T-helper 1 cell treated with Interleukin-12 subunit alpha and Interleukin-12 subunit beta and Interleukin-4 antibody, amounts not matched to agents 30 μg/mL and 1 μg/mL, for 36 hours (primary cell): ENCODE measurements around the gene DCST2.

Source experiments
- H3K27ac Mint-ChIP-seq: one replicate; pipeline ENCODE4 v1.8.0; 2021; ENCODE audit warnings: mild to moderate bottlenecking, mixed read lengths
- H3K27me3 Mint-ChIP-seq: one replicate; pipeline ENCODE4 v1.8.0; 2021; ENCODE audit warnings: low read depth, mixed read lengths
- H3K36me3 Mint-ChIP-seq: one replicate; pipeline ENCODE4 v1.8.0; 2021; ENCODE audit warnings: low read depth, mixed read lengths
- H3K4me1 Mint-ChIP-seq: one replicate; pipeline ENCODE4 v1.8.0; 2021; ENCODE audit warnings: low read depth, mixed read lengths
- H3K4me3 Mint-ChIP-seq: one replicate; pipeline ENCODE4 v1.8.0; 2021; ENCODE audit warnings: mild to moderate bottlenecking, moderate library complexity, mixed read lengths
- H3K9me3 Mint-ChIP-seq: one replicate; pipeline ENCODE4 v1.8.0; 2021; ENCODE audit warnings: mixed read lengths

Gene DCST2

GRCh38 chr1:155033524-155033923 lies at the start of gene DCST2, which contains the start of gene DCST1:
Gene DCST2, minus strand, starts transcription at chr1:155033781. Its CDS starts 80 bp downstream, at chr1:155033701.
Gene DCST1, plus strand, starts transcription at chr1:155033824. Its CDS starts 213 bp downstream, at chr1:155034037.
- Mint-ChIP-seq H3K27ac (no peak within 1 kb of the TSS), H3K4me3 (no peak within 1 kb of the TSS), H3K36me3 (no peaks in the 10 kb centered on the region)

DNA sequence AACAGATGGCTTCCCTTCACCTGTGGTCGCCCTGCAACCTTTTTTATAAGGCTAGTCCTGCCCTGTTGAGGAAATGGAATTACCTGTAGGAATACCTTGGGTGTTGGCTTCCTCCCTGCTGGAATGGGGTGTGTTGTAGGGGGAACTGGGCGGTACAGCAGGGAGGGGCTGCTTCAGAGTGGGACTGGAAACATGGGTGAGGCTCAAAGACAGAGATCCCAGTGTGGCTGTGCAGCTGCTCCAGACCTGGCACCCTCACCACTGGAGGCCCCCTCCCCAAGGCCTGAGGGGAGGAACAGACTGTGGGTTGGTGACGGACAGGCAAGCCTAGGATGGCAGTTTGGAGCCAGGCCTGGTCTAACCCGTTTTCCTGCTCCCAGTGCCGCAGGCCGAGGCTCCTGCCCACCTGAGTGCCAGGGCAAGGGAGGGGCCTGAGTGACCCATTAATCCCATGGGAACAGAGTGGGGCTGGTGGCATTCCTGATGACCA lies 49.5 kb upstream of the DCST2 start:
- peaks cover 41% of the 10 kb centered on the region for H3K27me3 Mint-ChIP-seq
- H3K4me1 Mint-ChIP-seq = peaks cover 38% of the 10 kb centered on the region
- H3K27ac Mint-ChIP-seq = no peak overlapping the region
- no peaks in the 10 kb centered on the region for H3K9me3 Mint-ChIP-seq
- H3K36me3 Mint-ChIP-seq = peaks cover 5% of the 10 kb centered on the region
- H3K4me3 Mint-ChIP-seq = no peak overlapping the region

More at GRCh38 chr1:155033524-155033923, at the start of gene DCST2, which contains the start of gene DCST1:
- H3K4me1 Mint-ChIP-seq = no peaks in the 10 kb centered on the region
- no peaks in the 10 kb centered on the region for H3K9me3 Mint-ChIP-seq
- peaks cover 17% of the 10 kb centered on the region for H3K27me3 Mint-ChIP-seq

- no peaks in the 10 kb centered on the region for H3K9me3 Mint-ChIP-seq
- H3K27ac Mint-ChIP-seq = no peak overlapping the region
- H3K27me3 Mint-ChIP-seq = peaks cover 47% of the 10 kb centered on the region
- peaks cover 5% of the 10 kb centered on the region for H3K36me3 Mint-ChIP-seq
- peaks cover 42% of the 10 kb centered on the region for H3K4me1 Mint-ChIP-seq
- H3K4me3 Mint-ChIP-seq = peak overlapping the region; percentile 56
These were observed 48.9 kb upstream of the DCST2 start for GRCh38 chr1:155082301-155083051.

DNA sequence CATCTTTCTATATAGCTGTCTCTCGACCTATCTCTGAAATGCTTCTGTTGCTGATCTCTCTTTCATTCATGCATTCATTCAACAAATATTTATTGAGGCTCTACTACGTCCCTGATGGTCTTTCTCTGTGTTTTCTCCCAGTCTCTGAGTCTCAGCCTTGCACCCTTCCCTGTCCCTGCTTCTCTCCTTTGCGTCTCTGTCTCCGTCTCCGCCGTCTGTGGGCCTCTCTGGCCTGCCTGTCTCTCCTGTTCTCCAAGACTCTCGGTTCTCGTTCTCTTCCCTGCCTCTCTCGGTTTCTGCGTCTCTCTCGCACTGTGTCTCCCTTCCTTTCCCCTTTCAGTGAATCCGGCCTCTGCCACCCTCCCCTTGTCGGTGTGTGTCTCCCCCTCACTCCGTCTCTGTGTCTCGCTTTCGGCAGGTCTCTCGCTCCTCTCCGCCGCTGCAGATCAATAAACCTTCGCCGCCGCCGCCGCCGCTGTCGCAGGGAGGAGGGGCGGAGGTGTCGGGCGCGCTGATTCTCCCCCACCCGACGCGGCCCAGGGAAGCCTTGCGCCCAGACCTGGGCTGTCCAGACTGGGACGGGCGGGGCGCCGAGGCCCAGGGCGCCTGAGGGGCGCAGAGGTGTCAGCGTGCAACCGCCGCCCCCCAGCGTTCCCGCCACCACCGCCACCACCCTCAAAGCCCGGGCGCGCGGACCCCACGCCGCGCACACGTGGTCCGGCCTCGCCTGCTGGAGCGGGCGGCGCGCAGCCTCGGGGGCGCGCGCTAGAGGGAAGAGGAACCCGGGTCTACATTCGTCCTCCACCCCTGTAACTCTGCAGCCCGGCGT lies 48.1 kb upstream of the DCST2 start:
- peak overlapping the region; percentile 73 for H3K4me3 Mint-ChIP-seq
- peak overlapping the region; percentile 71 for H3K27ac Mint-ChIP-seq
- peaks cover 5% of the 10 kb centered on the region for H3K36me3 Mint-ChIP-seq
- H3K27me3 Mint-ChIP-seq = peaks cover 48% of the 10 kb centered on the region
- H3K9me3 Mint-ChIP-seq = no peaks in the 10 kb centered on the region
- H3K4me1 Mint-ChIP-seq = peaks cover 42% of the 10 kb centered on the region

GRCh38 chr1:155080312-155081228 lies 47.0 kb upstream of the DCST2 start:
- Mint-ChIP-seq H3K27me3 (peaks cover 48% of the 10 kb centered on the region), H3K9me3 (no peaks in the 10 kb centered on the region), H3K4me1 (peaks cover 37% of the 10 kb centered on the region), H3K27ac (no peak overlapping the region), H3K4me3 (peak overlapping the region; percentile 73), H3K36me3 (peaks cover 5% of the 10 kb centered on the region)

DNA sequence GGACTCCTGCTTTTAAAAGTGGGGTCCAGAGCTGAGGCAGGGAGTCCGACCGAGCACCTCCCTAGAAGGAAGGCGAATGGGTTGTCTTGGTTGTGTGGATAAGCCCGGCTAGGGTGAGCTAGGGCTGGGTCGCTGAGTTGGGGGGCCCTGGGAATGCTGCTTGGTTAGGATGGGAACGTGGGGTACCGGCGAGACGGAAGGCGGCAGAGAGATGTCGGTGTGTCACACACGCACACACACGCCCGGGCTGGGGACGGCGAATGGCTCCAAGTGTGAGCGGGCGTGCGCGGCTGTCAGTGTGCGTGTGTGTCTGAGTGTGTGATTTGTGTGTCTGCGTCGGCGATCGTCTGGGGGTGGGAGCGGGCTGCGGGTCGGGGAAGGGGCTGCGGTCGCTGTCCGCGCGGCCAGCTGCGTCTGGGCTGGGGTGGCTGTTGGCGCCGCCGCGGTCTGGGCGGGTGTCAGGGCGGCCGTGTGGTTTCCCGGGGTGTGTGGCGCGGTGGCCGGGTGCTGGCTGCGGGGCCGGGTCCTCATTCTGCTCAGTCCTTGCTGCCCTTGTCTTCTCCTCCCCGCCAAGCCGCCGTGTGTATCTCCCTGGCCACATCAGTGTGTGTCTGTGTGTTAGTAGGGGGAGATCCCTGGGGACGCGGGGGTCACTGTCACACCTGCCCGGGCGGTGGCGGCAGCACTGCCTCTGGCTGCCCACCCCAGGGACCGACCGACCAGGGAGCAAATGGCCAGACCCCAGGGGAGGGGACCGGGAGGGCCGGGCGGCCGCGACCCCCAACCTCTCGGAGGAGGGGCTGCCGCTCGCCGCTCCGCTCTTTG lies 46.1 kb upstream of the DCST2 start:
- Mint-ChIP-seq H3K4me1 (peaks cover 33% of the 10 kb centered on the region), H3K4me3 (peak overlapping the region; percentile 57), H3K27ac (no peak overlapping the region), H3K36me3 (peaks cover 5% of the 10 kb centered on the region), H3K9me3 (no peaks in the 10 kb centered on the region), H3K27me3 (peaks cover 48% of the 10 kb centered on the region)

DNA sequence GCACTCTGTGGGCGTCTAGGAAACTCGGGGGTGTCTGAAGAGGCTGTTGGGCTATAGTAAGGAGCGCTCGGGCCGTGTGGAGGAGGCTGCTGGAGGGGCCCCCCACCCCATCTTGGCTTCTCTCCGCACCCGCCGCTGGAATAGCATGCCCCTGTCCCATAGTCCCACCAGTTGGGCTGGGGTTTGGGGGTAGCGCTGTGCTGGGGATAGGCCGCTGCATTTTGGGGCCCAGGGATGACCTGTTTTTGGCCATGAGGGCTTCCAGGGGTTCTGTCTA lies 45.6 kb upstream of the DCST2 start:
- H3K9me3 Mint-ChIP-seq = no peaks in the 10 kb centered on the region
- no peak overlapping the region for H3K27ac Mint-ChIP-seq
- peaks cover 5% of the 10 kb centered on the region for H3K36me3 Mint-ChIP-seq
- H3K4me1 Mint-ChIP-seq = peaks cover 29% of the 10 kb centered on the region
- H3K4me3 Mint-ChIP-seq = peak overlapping the region; percentile 57
- peaks cover 48% of the 10 kb centered on the region for H3K27me3 Mint-ChIP-seq

- H3K4me3 Mint-ChIP-seq = peak within 1 kb of the TSS; percentile 57
- peaks cover 5% of the 10 kb centered on the region for H3K36me3 Mint-ChIP-seq
- H3K27ac Mint-ChIP-seq = no peak within 1 kb of the TSS
- H3K4me1 Mint-ChIP-seq = peaks cover 29% of the 10 kb centered on the region
- peaks cover 43% of the 10 kb centered on the region for H3K27me3 Mint-ChIP-seq
- H3K9me3 Mint-ChIP-seq = no peaks in the 10 kb centered on the region
These were observed 45.1 kb upstream of the DCST2 start, which contains the start of gene EFNA3 for GRCh38 chr1:155078469-155079209. Gene EFNA3, plus strand, starts transcription at chr1:155078837. Its CDS starts 105 bp downstream, at chr1:155078942.

DNA sequence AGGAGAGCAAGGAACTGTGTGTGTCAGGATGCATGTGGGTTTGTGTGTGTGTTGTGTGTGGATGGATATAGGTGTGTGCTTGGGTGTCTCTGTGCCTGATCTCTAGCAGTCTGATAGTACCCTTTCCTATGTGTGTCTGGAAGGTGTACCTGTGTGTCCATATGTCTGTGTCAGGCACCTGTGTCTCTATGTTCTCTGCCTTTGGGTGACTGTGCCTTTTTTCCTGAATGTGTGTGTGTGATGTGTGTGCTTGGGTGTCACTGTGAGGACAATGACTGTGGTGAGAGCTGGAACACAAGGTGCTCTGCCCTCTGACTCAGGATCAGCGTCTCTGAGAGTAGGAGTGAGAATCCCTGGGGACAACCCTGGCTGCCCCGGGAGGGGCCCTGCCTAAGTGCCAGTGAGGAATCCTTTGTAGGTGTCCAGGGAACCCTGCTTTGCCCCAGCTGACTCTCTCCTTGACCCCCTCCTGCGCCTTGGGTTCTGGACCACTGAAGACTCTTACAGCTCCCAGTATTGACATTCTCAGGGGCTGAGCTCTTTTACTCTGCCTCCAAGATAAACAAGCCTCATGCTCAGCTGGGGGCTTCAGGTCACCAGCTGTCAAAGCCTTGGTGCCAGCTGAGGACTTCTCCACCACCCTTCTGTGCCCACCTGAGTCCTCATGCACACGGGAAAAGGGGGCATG lies 44.3 kb upstream of the DCST2 start:
- Mint-ChIP-seq H3K27ac (no peak overlapping the region), H3K27me3 (peaks cover 40% of the 10 kb centered on the region), H3K9me3 (no peaks in the 10 kb centered on the region), H3K4me1 (peaks cover 35% of the 10 kb centered on the region), H3K36me3 (peaks cover 5% of the 10 kb centered on the region), H3K4me3 (no peak overlapping the region)

GRCh38 chr1:155077346-155077745 lies 43.8 kb upstream of the DCST2 start:
- Mint-ChIP-seq H3K27me3 (peaks cover 35% of the 10 kb centered on the region), H3K27ac (no peak overlapping the region), H3K4me3 (no peak overlapping the region), H3K4me1 (peaks cover 33% of the 10 kb centered on the region), H3K9me3 (no peaks in the 10 kb centered on the region), H3K36me3 (peaks cover 5% of the 10 kb centered on the region)

- H3K27ac Mint-ChIP-seq = no peak overlapping the region
- peaks cover 37% of the 10 kb centered on the region for H3K27me3 Mint-ChIP-seq
- H3K36me3 Mint-ChIP-seq = peaks cover 3% of the 10 kb centered on the region
- no peak overlapping the region for H3K4me3 Mint-ChIP-seq
- no peaks in the 10 kb centered on the region for H3K9me3 Mint-ChIP-seq
- H3K4me1 Mint-ChIP-seq = peaks cover 36% of the 10 kb centered on the region
These were observed 42.8 kb upstream of the DCST2 start for GRCh38 chr1:155076371-155076770.

DNA sequence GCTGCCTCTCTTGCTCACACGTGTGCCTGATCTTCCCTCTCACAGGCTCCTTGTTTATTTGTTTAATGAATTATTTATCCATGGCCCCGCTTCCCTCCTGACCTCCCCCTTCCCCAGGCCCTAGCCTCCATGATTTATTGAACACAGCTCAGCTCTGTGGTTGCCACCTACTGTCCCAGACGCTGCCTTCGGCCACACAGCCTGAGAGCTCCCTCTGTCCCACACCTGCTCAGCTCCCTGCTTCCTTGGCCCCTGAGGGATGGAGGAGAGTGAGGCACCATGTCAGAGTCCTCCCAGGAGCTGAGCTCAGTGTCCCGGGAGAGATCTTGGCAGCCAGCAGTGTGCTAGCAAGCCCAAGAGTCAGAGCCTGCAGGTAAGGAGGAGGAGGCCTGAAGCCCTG lies 42.0 kb upstream of the DCST2 start:
- Mint-ChIP-seq H3K9me3 (no peaks in the 10 kb centered on the region), H3K4me1 (peaks cover 35% of the 10 kb centered on the region), H3K4me3 (no peak overlapping the region), H3K36me3 (peaks cover 3% of the 10 kb centered on the region), H3K27me3 (peaks cover 33% of the 10 kb centered on the region), H3K27ac (no peak overlapping the region)
